Measurements from ENCODE around the gene RRM1. TPM values are rescaled to one million over a fixed set of nuclear protein-coding genes. Genes with fewer than 3 reads are reported as not detected.
A peak's percentile ranks its signal among the peaks of the same experiment; 100 is the strongest.

Gene RRM1
- total and polyA plus RNA-seq, 8 donors = 3.3 to 27.8 (median 17.8) TPM

- H3K4me1 ChIP-seq = no peaks in the 10 kb centered on the region
- H3K27ac ChIP-seq = no peak overlapping the region
- WGBS, 2 donors = 74 to 75% methylated on average over 5 of the region's 5 CpGs
- FAIRE-seq = no peak
- intact Hi-C loops (cut with DNase I) = no loop called here
- no peaks in the 10 kb centered on the region for H3K27me3 ChIP-seq
- no peaks in the 10 kb centered on the region for H3K36me3 ChIP-seq
- H3K4me3 ChIP-seq = no peak overlapping the region
- peak in 1 of 4 donors; percentile 40 for ATAC-seq
- DNase-seq = no peak
- TF ChIP-seq CTCF (IDR thresholded peaks at IDR 0.05) = no peak
- no peaks in the 10 kb centered on the region for H3K9me3 ChIP-seq
Observed at GRCh38 chr11:4066910-4067309, 27.7 kb upstream of the RRM1 start.

- WGBS, 2 donors = 78 to 87% methylated on average over 1 of the region's 1 CpG
- H3K27me3 ChIP-seq = no peaks in the 10 kb centered on the region
- ATAC-seq (no peak), FAIRE-seq (no peak), DNase-seq (no peak)
- TF ChIP-seq CTCF (IDR thresholded peaks at IDR 0.05) = no peak
- no peaks in the 10 kb centered on the region for H3K36me3 ChIP-seq
- no peak overlapping the region for H3K4me3 ChIP-seq
- no peak overlapping the region for H3K27ac ChIP-seq
- no peaks in the 10 kb centered on the region for H3K9me3 ChIP-seq
- no peaks in the 10 kb centered on the region for H3K4me1 ChIP-seq
- intact Hi-C loops (cut with DNase I) = no loop called here
Observed at GRCh38 chr11:4068962-4069361, 25.6 kb upstream of the RRM1 start.

DNA sequence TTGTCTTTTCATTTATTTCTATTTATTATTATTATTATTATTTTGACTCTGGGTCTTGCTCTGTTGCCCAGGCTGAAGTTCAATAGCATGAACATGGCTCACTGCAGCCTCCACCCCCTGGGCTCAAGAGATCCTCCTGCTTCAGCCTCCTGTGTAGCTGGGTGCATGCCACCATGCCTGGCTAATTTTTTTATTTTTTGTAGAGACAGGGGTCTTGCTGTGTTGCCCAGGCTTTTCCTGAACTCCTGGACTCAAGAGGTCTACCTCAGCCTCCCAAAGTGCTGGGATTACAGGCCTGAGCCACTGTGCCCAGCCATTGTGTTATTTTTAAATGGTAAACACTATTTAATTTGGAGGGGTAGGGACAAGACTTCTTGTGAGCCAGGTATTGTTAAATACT is 23.3 kb upstream of the RRM1 start:
- no peak for FAIRE-seq

DNA sequence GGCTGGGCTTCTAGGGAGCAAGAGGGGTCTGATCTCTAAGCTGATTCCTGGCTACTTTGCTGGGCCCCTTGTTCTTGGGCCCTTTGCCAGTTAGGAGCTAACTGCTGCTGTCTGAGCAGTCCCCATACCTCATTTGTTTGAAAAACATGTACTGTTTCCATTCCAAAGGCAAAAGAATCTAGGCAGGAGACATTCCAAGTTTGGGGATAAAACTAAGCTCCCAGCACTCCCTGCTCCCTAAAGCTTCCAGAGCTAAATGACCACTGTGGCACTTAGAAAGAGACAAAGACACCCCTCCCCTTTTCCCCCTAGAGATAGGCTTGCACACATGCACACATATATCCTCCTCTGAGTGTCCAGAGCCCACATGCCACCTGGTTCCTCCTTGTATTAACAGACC is 22.7 kb upstream of the RRM1 start:
- FAIRE-seq (no peak), ATAC-seq (peak in 3 of 4 donors; percentile 17 to 33 (median 23)), DNase-seq (no peak)
- H3K9me3 ChIP-seq = no peaks in the 10 kb centered on the region
- H3K4me3 ChIP-seq = no peak overlapping the region
- no peaks in the 10 kb centered on the region for H3K36me3 ChIP-seq
- no peak overlapping the region for H3K27ac ChIP-seq
- intact Hi-C loops (cut with DNase I) = loop anchor here in 2 of 3 donors (2.0 to 5.0 kb wide), 2 partner anchors 220 to 221 kb away; no protein-coding TSS in a partner anchor
- TF ChIP-seq CTCF (IDR thresholded peaks at IDR 0.05) = no peak
- H3K4me1 ChIP-seq = no peaks in the 10 kb centered on the region
- no peaks in the 10 kb centered on the region for H3K27me3 ChIP-seq

More for the DNA sequence above, 23.3 kb upstream of the RRM1 start:
- ATAC-seq (no peak), DNase-seq (no peak)
- H3K4me1 ChIP-seq = no peaks in the 10 kb centered on the region
- H3K36me3 ChIP-seq = no peaks in the 10 kb centered on the region
- H3K4me3 ChIP-seq = no peak overlapping the region
- no peaks in the 10 kb centered on the region for H3K27me3 ChIP-seq
- no peak overlapping the region for H3K27ac ChIP-seq
- intact Hi-C loops (cut with DNase I) = loop anchor here in 2 of 3 donors (2.0 to 5.0 kb wide), 2 partner anchors 219 to 221 kb away; no protein-coding TSS in a partner anchor
- H3K9me3 ChIP-seq = no peaks in the 10 kb centered on the region
- TF ChIP-seq CTCF (IDR thresholded peaks at IDR 0.05) = no peak

DNA sequence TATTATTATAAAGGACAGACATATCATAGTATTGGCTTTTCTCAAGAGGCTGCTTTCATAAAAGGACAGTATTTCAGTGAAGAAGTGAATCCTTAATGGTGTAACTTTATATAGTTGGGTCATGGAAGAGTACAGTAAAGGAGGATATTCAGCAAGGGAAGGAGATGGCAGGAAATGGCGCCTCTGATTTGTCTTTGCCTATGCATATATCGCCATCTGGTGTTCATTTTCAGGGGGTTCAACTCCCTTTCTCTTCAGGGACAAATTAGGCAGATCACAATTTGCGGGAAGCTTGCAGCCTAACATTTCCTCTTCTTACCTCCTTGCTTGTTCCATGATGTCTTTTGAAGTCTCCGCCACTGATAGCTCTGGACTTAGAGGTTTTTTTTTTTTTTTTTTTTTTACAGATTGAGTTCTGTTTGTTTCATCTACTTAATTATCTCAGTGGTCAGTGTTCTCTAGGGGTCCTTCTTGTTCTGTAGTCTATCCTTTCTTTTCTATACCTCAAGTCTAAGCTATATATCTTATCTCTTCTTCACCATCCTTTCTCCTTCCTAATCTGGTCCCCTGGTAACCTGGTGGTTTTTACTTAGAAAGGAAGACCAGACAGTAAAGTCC is 21.8 kb upstream of the RRM1 start:
- peak in 3 of 6 donors; percentile 47 to 67 (median 57) for DNase-seq
- TF ChIP-seq CTCF (IDR thresholded peaks at IDR 0.05) = peak; percentile 68 to 80 (median 70)
- 5 to 11% methylated on average over 4 of the region's 4 CpGs for WGBS, 2 donors
- intact Hi-C loops (cut with DNase I) = loop anchor here in 1 of 3 donors (5.0 kb wide), 1 partner anchor 220 kb away; no protein-coding TSS in a partner anchor
- peak; percentile 81 for FAIRE-seq
- Histone ChIP-seq H3K4me3 (no peak overlapping the region), H3K9me3 (no peaks in the 10 kb centered on the region), H3K27me3 (no peaks in the 10 kb centered on the region), H3K4me1 (no peaks in the 10 kb centered on the region), H3K27ac (no peak overlapping the region), H3K36me3 (no peaks in the 10 kb centered on the region)
- ATAC-seq = peak; percentile 93 to 98 (median 98)
